H9 (cell line): Measurements from ENCODE around the gene OR2C3. TPM values are rescaled to one million over a fixed set of nuclear protein-coding genes. Genes with fewer than 3 reads are reported as not detected.

Experiments
- DNase-seq: peaks from one replicate; pipeline ENCODE4 v3.0.0-alpha.2; 2017
- H2AFZ ChIP-seq: one replicate; pipeline ENCODE4 v1.6.1; 2013; ENCODE audit warnings: mild to moderate bottlenecking, low read length, control low read depth, moderate library complexity
- H2AK5ac ChIP-seq: 2 replicates; pipeline ENCODE4 v1.6.1; 2013; ENCODE audit warnings: low read length, control low read depth, mixed read lengths; ENCODE audit not compliant: insufficient read length
- H2BK120ac ChIP-seq: one replicate; pipeline ENCODE4 v1.6.1; 2013; ENCODE audit warnings: low read depth, mild to moderate bottlenecking, low read length, control low read depth, inconsistent platforms; ENCODE audit not compliant: poor library complexity, severe bottlenecking
- H2BK12ac ChIP-seq: 2 replicates; pipeline ENCODE4 v1.6.1; 2013; ENCODE audit warnings: low read length, control low read depth, mixed read lengths, low read depth; ENCODE audit not compliant: insufficient read length
- H2BK15ac ChIP-seq: 2 replicates; pipeline ENCODE4 v1.6.1; 2013; ENCODE audit warnings: low read depth, low read length, control low read depth
- H2BK20ac ChIP-seq: one replicate; pipeline ENCODE4 v1.6.1; 2013; ENCODE audit warnings: low read depth, mild to moderate bottlenecking, low read length, control low read depth, inconsistent platforms; ENCODE audit not compliant: poor library complexity, severe bottlenecking
- H2BK5ac ChIP-seq: 2 replicates; pipeline ENCODE4 v1.6.1; 2013; ENCODE audit warnings: low read length, control low read depth, mixed read lengths; ENCODE audit not compliant: insufficient read length
- H3K14ac ChIP-seq: 2 replicates; pipeline ENCODE4 v1.6.1; 2013; ENCODE audit warnings: low read length, control low read depth; ENCODE audit not compliant: insufficient read depth
- H3K18ac ChIP-seq: 2 replicates; pipeline ENCODE4 v1.6.1; 2013; ENCODE audit warnings: low read depth, mild to moderate bottlenecking, mixed read lengths, low read length, control low read depth; ENCODE audit not compliant: insufficient read length
- H3K23ac ChIP-seq: 2 replicates; pipeline ENCODE4 v1.6.1; 2013; ENCODE audit warnings: low read length, control low read depth, mixed read lengths, low read depth; ENCODE audit not compliant: insufficient read length
- H3K23me2 ChIP-seq: 2 replicates; pipeline ENCODE4 v1.6.1; 2013; ENCODE audit warnings: low read depth, mild to moderate bottlenecking, mixed read lengths, low read length, control low read depth; ENCODE audit not compliant: insufficient read length, poor library complexity, severe bottlenecking
- H3K27ac ChIP-seq: 2 replicates; pipeline ENCODE4 v1.5.1; 2013; ENCODE audit warnings: low read length, control low read depth, mixed read lengths, low read depth; ENCODE audit not compliant: insufficient read length
- H3K27me3 ChIP-seq: 2 replicates; pipeline ENCODE4 v1.6.1; 2013; ENCODE audit warnings: low read length, control low read depth, inconsistent platforms; ENCODE audit not compliant: insufficient read depth
- H3K4ac ChIP-seq: 2 replicates; pipeline ENCODE4 v1.6.1; 2013; ENCODE audit warnings: low read depth, mild to moderate bottlenecking, control low read depth, inconsistent platforms, low read length, moderate library complexity
- H3K4me1 ChIP-seq: 2 replicates; pipeline ENCODE4 v1.6.1; 2013; ENCODE audit warnings: low read length, control low read depth, inconsistent platforms; ENCODE audit not compliant: insufficient read depth
- H3K4me2 ChIP-seq: 2 replicates; pipeline ENCODE4 v1.6.1; 2013; ENCODE audit warnings: low read length, control low read depth, mixed read lengths; ENCODE audit not compliant: insufficient read length, insufficient read depth
- H3K56ac ChIP-seq: 2 replicates; pipeline ENCODE4 v1.6.1; 2013; ENCODE audit warnings: low read depth, mild to moderate bottlenecking, mixed read lengths, low read length, control low read depth; ENCODE audit not compliant: insufficient read length
- H3K79me1 ChIP-seq: 2 replicates; pipeline ENCODE4 v1.6.1; 2013; ENCODE audit warnings: low read depth, mild to moderate bottlenecking, moderate library complexity, low read length, control low read depth, inconsistent platforms; ENCODE audit not compliant: insufficient read depth, poor library complexity, severe bottlenecking
- H3K79me2 ChIP-seq: 2 replicates; pipeline ENCODE4 v1.6.1; 2013; ENCODE audit warnings: low read length, control low read depth, inconsistent platforms; ENCODE audit not compliant: insufficient read depth
- H3K9ac ChIP-seq: 2 replicates; pipeline ENCODE4 v1.6.1; 2013; ENCODE audit warnings: low read length, control low read depth, mixed read lengths; ENCODE audit not compliant: insufficient read length; ENCODE audit errors: extremely low read depth
- H3K9me3 ChIP-seq: one replicate; pipeline ENCODE4 v1.6.1; 2013; ENCODE audit warnings: low read depth, low read length, inconsistent platforms; ENCODE audit not compliant: control insufficient read depth
- H3T11ph ChIP-seq: one replicate; pipeline ENCODE4 v1.6.1; 2013; ENCODE audit warnings: mild to moderate bottlenecking, low read length, control low read depth, inconsistent platforms
- H4K20me1 ChIP-seq: one replicate; pipeline ENCODE4 v1.6.1; 2013; ENCODE audit not compliant: control insufficient read depth, insufficient read length, insufficient read depth
- H4K5ac ChIP-seq: 2 replicates; pipeline ENCODE4 v1.6.1; 2013; ENCODE audit warnings: low read depth, mild to moderate bottlenecking, mixed read lengths, low read length, control low read depth; ENCODE audit not compliant: insufficient read length
- H4K8ac ChIP-seq: replicated peaks from 2 replicates; pipeline ENCODE4 v1.6.1; 2013; ENCODE audit warnings: low read length, control low read depth, mixed read lengths, low read depth; ENCODE audit not compliant: insufficient read length
- H4K91ac ChIP-seq: 2 replicates; pipeline ENCODE4 v1.6.1; 2013; ENCODE audit warnings: low read depth, mild to moderate bottlenecking, moderate library complexity, mixed read lengths, low read length, control low read depth; ENCODE audit not compliant: insufficient read length
- H3K27ac Mint-ChIP-seq, 3 experiments: 2 replicates in 2 of 3; 3 replicates in 1 of 3; pipeline ENCODE4 v1.8.0; 2020 to 2021; ENCODE audit warnings: mixed read lengths in 3 of 3, mild to moderate bottlenecking in 1 of 3, moderate library complexity in 1 of 3
- H3K27me3 Mint-ChIP-seq: 2 replicates; pipeline ENCODE4 v1.8.0; 2021; ENCODE audit warnings: low read depth, mild to moderate bottlenecking, moderate library complexity, mixed read lengths
- H3K36me3 Mint-ChIP-seq, 3 experiments: 2 replicates in 2 of 3; 3 replicates in 1 of 3; pipeline ENCODE4 v1.8.0; 2020 to 2021; ENCODE audit warnings: low read depth in 3 of 3, mixed read lengths in 3 of 3; ENCODE audit not compliant: insufficient read depth in 1 of 3
- H3K4me1 Mint-ChIP-seq, 2 experiments: 2 replicates each; pipeline ENCODE4 v1.8.0; 2020; ENCODE audit warnings: mixed read lengths in 2 of 2
- H3K4me3 Mint-ChIP-seq, 2 experiments: 2 replicates in 1 of 2; 3 replicates in 1 of 2; pipeline ENCODE4 v1.8.0; 2020 to 2021; ENCODE audit warnings: mild to moderate bottlenecking in 2 of 2, mixed read lengths in 2 of 2, moderate library complexity in 1 of 2
- H3K9me3 Mint-ChIP-seq, 2 experiments: 2 replicates in 1 of 2; 3 replicates in 1 of 2; pipeline ENCODE4 v1.8.0; 2020; ENCODE audit warnings: mild to moderate bottlenecking in 2 of 2, mixed read lengths in 2 of 2, moderate library complexity in 1 of 2
- WGBS: extraction: QIAGEN DNeasy Blood & Tissue Kit; methylation state at CpG from one replicate; pipeline ENCODE4 v1.1.7; 2013; ENCODE audit warnings: missing lambda C conversion rate, low lambda C conversion rate, mixed read lengths; ENCODE audit not compliant: insufficient read length; ENCODE audit errors: extremely low coverage; 5-methylcytosine and 5-hydroxymethylcytosine counted together
- total RNA-seq: library from RNA; stranded (reverse); gene quantifications from 2 replicates; pipeline ENCODE4 v1.2.1, GENCODE V29; 2021
- TF ChIP-seq, protein P1 (sequence below): fragments of 200-600 bp; sonication (generic); conservative IDR thresholded peaks from 3 replicates; pipeline ENCODE4 v1.8.0; 2021; ENCODE audit warnings: antibody characterized with exemption, mild to moderate bottlenecking

The OR2C3 gene
- total RNA-seq, 1 experiment from 2014 or later, result not detected

DNA sequence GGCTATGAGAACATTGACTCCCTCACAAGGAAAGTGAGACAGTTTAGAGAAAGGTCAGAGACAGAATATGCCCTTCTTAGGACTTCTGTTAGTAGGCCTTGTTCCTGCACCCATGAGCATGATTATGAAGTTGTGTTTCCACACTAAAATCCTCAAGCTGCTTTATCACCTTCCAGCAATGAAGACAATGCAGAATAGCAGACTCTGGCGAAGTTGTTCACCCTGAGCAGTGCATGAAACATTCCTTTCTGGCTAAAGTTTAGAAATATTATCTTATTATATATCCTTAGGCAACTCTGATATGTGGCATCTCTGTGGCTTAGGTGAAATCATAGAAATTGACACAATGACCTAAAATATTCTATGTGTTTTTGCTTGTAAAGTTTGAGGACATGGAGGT lies 38.0 kb upstream of the OR2C3 start:
- Histone ChIP-seq H3K9me3 (no peaks in the 10 kb centered on the region), H3K4me1 (no peaks in the 10 kb centered on the region; the same call in 1 of the 2 replicates), H4K5ac (no peak overlapping the region), H3K27ac (no peak overlapping the region), H2BK5ac (no peak overlapping the region), H3K23me2 (no peaks in the 10 kb centered on the region), H3K18ac (no peak overlapping the region), H2BK20ac (no peak overlapping the region), H2BK12ac (no peak overlapping the region), H3T11ph (no peak overlapping the region), H3K9ac (no peak overlapping the region), H3K4ac (no peak overlapping the region), H3K23ac (no peak overlapping the region), H4K20me1 (no peaks in the 10 kb centered on the region), H2AK5ac (no peak overlapping the region), H2BK15ac (no peak overlapping the region), H3K79me1 (no peaks in the 10 kb centered on the region), H2BK120ac (no peak overlapping the region), H3K4me2 (no peak overlapping the region), H2AFZ (no peak overlapping the region), H3K14ac (no peak overlapping the region), H3K56ac (no peak overlapping the region), H4K91ac (no peak overlapping the region), H3K27me3 (no peaks in the 10 kb centered on the region), H4K8ac (no peak overlapping the region), H3K79me2 (no peaks in the 10 kb centered on the region)
- TF ChIP-seq, protein P1, sequence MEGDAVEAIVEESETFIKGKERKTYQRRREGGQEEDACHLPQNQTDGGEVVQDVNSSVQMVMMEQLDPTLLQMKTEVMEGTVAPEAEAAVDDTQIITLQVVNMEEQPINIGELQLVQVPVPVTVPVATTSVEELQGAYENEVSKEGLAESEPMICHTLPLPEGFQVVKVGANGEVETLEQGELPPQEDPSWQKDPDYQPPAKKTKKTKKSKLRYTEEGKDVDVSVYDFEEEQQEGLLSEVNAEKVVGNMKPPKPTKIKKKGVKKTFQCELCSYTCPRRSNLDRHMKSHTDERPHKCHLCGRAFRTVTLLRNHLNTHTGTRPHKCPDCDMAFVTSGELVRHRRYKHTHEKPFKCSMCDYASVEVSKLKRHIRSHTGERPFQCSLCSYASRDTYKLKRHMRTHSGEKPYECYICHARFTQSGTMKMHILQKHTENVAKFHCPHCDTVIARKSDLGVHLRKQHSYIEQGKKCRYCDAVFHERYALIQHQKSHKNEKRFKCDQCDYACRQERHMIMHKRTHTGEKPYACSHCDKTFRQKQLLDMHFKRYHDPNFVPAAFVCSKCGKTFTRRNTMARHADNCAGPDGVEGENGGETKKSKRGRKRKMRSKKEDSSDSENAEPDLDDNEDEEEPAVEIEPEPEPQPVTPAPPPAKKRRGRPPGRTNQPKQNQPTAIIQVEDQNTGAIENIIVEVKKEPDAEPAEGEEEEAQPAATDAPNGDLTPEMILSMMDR, result no peak
- Mint-ChIP-seq H3K27me3 (no peaks in the 10 kb centered on the region; the same call in 1 of the 2 replicates), H3K27ac (no peak overlapping the region), H3K36me3 (no peaks in the 10 kb centered on the region; a peak in 1 of 7 replicates), H3K4me1 (peaks cover 0 to 3% of the 10 kb centered on the region in 2 experiments; a peak in 2 of 4 replicates), H3K9me3 (peaks cover 8 to 9% of the 10 kb centered on the region in 2 experiments; a peak in 4 of 5 replicates), H3K4me3 (no peak overlapping the region)
- no CpG with 5 or more reads among the region's 1 CpG for WGBS
- DNase-seq, result no peak
